ENCODE results near the gene MGST3.
"Not testable (repeated sequence)": the region's sequence is repeated elsewhere in the genome, so short reads cannot be mapped to it uniquely, and the experiment has no call there.

Gene MGST3

DNA sequence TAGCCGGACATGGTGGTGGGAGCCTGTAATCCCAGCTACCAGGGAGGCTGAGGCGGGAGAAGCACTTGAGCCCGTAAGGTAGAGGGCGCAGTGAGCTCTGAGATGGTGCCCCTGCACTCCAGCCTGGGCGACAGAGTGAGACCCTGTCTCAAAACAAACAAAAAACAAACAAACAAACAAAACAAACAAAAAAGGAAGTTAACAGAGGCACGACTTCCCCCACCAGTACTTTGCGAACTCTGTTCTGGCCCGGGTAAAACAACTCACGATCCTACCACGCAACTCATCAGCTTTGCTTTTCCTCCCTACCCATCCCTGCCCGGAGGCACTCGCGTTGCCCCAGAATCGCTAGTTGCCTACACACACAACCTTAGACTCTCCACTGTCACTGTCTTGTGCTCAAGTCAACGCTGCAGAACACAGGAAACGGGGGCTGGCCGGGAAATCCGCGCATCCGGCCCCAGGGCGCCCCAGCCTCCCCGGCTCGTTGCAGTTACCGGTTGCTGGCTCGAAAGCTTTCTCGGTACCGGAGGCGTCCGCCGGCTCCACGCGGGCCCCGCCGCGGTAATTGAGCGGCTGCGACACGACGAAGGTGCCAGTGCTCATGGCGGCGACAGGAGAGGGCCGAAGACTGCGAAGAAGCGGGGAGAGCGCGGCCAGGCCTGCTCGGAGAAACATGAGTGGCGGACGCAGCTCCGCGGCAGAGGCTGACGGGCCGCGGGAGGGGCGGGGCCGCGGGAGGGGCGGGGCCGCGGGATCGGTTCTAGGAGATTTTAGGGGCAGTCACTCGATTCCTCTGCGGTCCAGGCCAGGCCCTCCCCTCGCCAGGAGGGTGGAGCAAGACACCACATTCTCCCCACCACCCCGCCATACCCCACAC lies 67.1 kb downstream of the MGST3 start, which contains the start of gene ALDH9A1:
ALDH9A1 (minus strand) TSS at position 682 of the 880 bp plus-strand sequence; CDS start at position 678, 4 bp downstream.
- Histone ChIP-seq H3K4me2 (ENCODE audit: low read length) (peak within 1 kb of the TSS; percentile 94), H3K79me2 (ENCODE audit: control insufficient read depth, low read length) (peaks cover 25% of the 10 kb centered on the region), H3F3A (ENCODE audit: control insufficient read depth, insufficient read depth) (peaks cover 8% of the 10 kb centered on the region; the same call in 1 of the 2 replicates), H4K20me1 (ENCODE audit: control insufficient read depth, insufficient read depth, low read depth, low read length) (no peaks in the 10 kb centered on the region; the same call in 1 of the 2 replicates), H3K4me3 (ENCODE audit: low read length) (peak within 1 kb of the TSS; percentile 90), H3K27ac (ENCODE audit: low read depth, low read length) (peak within 1 kb of the TSS; percentile 92), H3K9me2 (replicated peaks; ENCODE audit: control insufficient read depth, low read length) (no peaks in the 10 kb centered on the region), H3K36me3 (ENCODE audit: control insufficient read depth, low read length) (peaks cover 6% of the 10 kb centered on the region; the same call in 1 of the 2 replicates), H3K9me3 (ENCODE audit: control insufficient read depth, insufficient read depth, low read length) (no peaks in the 10 kb centered on the region), H3K27me3 (ENCODE audit: control insufficient read depth, low read length) (peaks cover 8% of the 10 kb centered on the region), H3K4me1 (ENCODE audit: control insufficient read depth, low read length) (peaks cover 27% of the 10 kb centered on the region)
- TF ChIP-seq, protein P1, sequence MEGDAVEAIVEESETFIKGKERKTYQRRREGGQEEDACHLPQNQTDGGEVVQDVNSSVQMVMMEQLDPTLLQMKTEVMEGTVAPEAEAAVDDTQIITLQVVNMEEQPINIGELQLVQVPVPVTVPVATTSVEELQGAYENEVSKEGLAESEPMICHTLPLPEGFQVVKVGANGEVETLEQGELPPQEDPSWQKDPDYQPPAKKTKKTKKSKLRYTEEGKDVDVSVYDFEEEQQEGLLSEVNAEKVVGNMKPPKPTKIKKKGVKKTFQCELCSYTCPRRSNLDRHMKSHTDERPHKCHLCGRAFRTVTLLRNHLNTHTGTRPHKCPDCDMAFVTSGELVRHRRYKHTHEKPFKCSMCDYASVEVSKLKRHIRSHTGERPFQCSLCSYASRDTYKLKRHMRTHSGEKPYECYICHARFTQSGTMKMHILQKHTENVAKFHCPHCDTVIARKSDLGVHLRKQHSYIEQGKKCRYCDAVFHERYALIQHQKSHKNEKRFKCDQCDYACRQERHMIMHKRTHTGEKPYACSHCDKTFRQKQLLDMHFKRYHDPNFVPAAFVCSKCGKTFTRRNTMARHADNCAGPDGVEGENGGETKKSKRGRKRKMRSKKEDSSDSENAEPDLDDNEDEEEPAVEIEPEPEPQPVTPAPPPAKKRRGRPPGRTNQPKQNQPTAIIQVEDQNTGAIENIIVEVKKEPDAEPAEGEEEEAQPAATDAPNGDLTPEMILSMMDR (IDR thresholded peaks at IDR 0.05; ENCODE audit: low read depth, low read length, poor library complexity, severe bottlenecking), result peak; percentile 64
- no peak for TF ChIP-seq EZH2phosphoT487 (IDR thresholded peaks at IDR 0.05; ENCODE audit: borderline replicate concordance, low read length)

DNA sequence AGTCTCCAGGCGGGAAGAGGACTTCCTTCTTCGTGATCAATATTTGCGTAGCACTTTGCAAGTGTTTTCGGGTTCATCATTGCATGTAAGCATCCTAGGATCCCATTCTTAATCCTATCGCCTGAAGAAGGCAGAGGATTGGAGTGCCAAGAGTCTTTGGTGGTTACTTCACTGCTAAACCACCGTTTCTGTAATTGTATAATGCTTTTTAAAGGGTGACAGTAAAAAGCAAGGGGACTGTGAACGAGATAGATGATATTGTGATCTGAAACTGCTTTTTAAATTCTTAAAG lies 67.7 kb downstream of the MGST3 start:
- H3K27me3 ChIP-seq (ENCODE audit: control insufficient read depth, low read length), result peaks cover 8% of the 10 kb centered on the region
- no peaks in the 10 kb centered on the region for H3K9me3 ChIP-seq (ENCODE audit: control insufficient read depth, insufficient read depth, low read length)
- peak overlapping the region; percentile 90 for H3K4me3 ChIP-seq (ENCODE audit: low read length)
- peaks cover 25% of the 10 kb centered on the region for H3K79me2 ChIP-seq (ENCODE audit: control insufficient read depth, low read length)
- TF ChIP-seq EZH2phosphoT487 (IDR thresholded peaks at IDR 0.05; ENCODE audit: borderline replicate concordance, low read length), result no peak
- TF ChIP-seq, protein P1 (IDR thresholded peaks at IDR 0.05; ENCODE audit: low read depth, low read length, poor library complexity, severe bottlenecking), result no peak
- no peaks in the 10 kb centered on the region for H3K9me2 ChIP-seq (replicated peaks; ENCODE audit: control insufficient read depth, low read length)
- peaks cover 8% of the 10 kb centered on the region; the same call in 1 of the 2 replicates for H3F3A ChIP-seq (ENCODE audit: control insufficient read depth, insufficient read depth)
- H4K20me1 ChIP-seq (ENCODE audit: control insufficient read depth, insufficient read depth, low read depth, low read length), result no peaks in the 10 kb centered on the region; the same call in 1 of the 2 replicates
- peak overlapping the region; percentile 94 for H3K4me2 ChIP-seq (ENCODE audit: low read length)
- peaks cover 6% of the 10 kb centered on the region; the same call in 1 of the 2 replicates for H3K36me3 ChIP-seq (ENCODE audit: control insufficient read depth, low read length)
- peak overlapping the region; percentile 92 for H3K27ac ChIP-seq (ENCODE audit: low read depth, low read length)
- H3K4me1 ChIP-seq (ENCODE audit: control insufficient read depth, low read length), result peaks cover 27% of the 10 kb centered on the region

DNA sequence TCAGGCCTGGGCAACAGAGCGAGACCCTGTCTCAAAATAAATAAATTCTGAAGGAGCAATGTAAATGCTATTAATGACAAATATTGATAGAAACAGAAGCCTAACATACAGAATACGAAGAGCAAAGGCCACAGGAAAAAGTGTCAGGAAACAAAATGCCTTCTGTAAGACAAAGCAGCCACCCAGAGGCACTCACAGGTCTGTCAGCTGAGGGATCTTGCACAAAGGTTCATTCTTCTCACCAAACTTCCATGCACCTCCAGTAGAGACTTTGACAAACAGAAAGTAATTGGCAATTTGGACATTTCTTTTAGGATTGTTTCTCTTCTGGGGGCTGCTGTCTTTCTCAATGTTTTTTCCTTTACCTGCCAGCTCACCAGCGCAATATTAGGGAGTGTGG lies 68.5 kb downstream of the MGST3 start:
- no peak for TF ChIP-seq EZH2phosphoT487 (IDR thresholded peaks at IDR 0.05; ENCODE audit: borderline replicate concordance, low read length)
- TF ChIP-seq, protein P1 (IDR thresholded peaks at IDR 0.05; ENCODE audit: low read depth, low read length, poor library complexity, severe bottlenecking), result no peak
- H3K4me2 ChIP-seq (ENCODE audit: low read length), result no peak overlapping the region
- no peak overlapping the region for H3K27ac ChIP-seq (ENCODE audit: low read depth, low read length)
- H3K9me3 ChIP-seq (ENCODE audit: control insufficient read depth, insufficient read depth, low read length), result no peaks in the 10 kb centered on the region
- H3F3A ChIP-seq (ENCODE audit: control insufficient read depth, insufficient read depth), result peaks cover 8% of the 10 kb centered on the region; the same call in 1 of the 2 replicates
- H3K36me3 ChIP-seq (ENCODE audit: control insufficient read depth, low read length), result peaks cover 3% of the 10 kb centered on the region; the same call in 1 of the 2 replicates
- no peak overlapping the region for H3K4me3 ChIP-seq (ENCODE audit: low read length)
- H3K27me3 ChIP-seq (ENCODE audit: control insufficient read depth, low read length), result peaks cover 8% of the 10 kb centered on the region
- no peaks in the 10 kb centered on the region for H3K9me2 ChIP-seq (replicated peaks; ENCODE audit: control insufficient read depth, low read length)
- no peaks in the 10 kb centered on the region; the same call in 1 of the 2 replicates for H4K20me1 ChIP-seq (ENCODE audit: control insufficient read depth, insufficient read depth, low read depth, low read length)
- H3K4me1 ChIP-seq (ENCODE audit: control insufficient read depth, low read length), result peaks cover 27% of the 10 kb centered on the region
- peaks cover 25% of the 10 kb centered on the region for H3K79me2 ChIP-seq (ENCODE audit: control insufficient read depth, low read length)

DNA sequence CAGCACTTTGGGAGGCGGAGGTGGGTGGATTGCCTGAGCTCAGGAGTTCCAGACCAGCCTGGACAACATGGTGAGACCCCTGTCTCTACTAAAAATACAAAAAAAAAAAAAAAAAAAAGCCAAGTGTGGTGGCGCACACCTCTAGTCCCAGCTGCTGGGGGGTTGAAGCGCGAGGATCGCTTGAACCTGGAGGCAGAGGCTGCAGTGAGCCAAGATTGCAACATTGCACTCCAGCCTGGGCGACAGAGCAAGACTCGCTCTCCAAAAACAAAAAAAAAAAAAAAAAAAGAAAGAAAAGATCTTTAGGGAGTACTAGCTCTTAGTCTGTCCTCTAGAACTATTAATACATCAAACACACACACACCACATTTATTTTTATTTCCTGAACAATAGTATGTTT lies 70.9 kb downstream of the MGST3 start:
- H3K4me2 ChIP-seq (ENCODE audit: low read length); H3K9me2 ChIP-seq (replicated peaks; ENCODE audit: control insufficient read depth, low read length); H3K36me3 ChIP-seq (ENCODE audit: control insufficient read depth, low read length); H3K9me3 ChIP-seq (ENCODE audit: control insufficient read depth, insufficient read depth, low read length); H3F3A ChIP-seq (ENCODE audit: control insufficient read depth, insufficient read depth); H3K27ac ChIP-seq (ENCODE audit: low read depth, low read length); H3K4me3 ChIP-seq (ENCODE audit: low read length); H4K20me1 ChIP-seq (ENCODE audit: control insufficient read depth, insufficient read depth, low read depth, low read length): not testable (repeated sequence)
- H3K79me2 ChIP-seq (ENCODE audit: control insufficient read depth, low read length), result peaks cover 11% of the 10 kb centered on the region
- peaks cover 19% of the 10 kb centered on the region for H3K27me3 ChIP-seq (ENCODE audit: control insufficient read depth, low read length)
- peaks cover 20% of the 10 kb centered on the region for H3K4me1 ChIP-seq (ENCODE audit: control insufficient read depth, low read length)

Data from DOHH2 (cell line).